ENCODE results near the gene ZNF823.
"Not testable (repeated sequence)": the region's sequence is repeated elsewhere in the genome, so short reads cannot be mapped to it uniquely, and the experiment has no call there.

ZNF823 gene

DNA sequence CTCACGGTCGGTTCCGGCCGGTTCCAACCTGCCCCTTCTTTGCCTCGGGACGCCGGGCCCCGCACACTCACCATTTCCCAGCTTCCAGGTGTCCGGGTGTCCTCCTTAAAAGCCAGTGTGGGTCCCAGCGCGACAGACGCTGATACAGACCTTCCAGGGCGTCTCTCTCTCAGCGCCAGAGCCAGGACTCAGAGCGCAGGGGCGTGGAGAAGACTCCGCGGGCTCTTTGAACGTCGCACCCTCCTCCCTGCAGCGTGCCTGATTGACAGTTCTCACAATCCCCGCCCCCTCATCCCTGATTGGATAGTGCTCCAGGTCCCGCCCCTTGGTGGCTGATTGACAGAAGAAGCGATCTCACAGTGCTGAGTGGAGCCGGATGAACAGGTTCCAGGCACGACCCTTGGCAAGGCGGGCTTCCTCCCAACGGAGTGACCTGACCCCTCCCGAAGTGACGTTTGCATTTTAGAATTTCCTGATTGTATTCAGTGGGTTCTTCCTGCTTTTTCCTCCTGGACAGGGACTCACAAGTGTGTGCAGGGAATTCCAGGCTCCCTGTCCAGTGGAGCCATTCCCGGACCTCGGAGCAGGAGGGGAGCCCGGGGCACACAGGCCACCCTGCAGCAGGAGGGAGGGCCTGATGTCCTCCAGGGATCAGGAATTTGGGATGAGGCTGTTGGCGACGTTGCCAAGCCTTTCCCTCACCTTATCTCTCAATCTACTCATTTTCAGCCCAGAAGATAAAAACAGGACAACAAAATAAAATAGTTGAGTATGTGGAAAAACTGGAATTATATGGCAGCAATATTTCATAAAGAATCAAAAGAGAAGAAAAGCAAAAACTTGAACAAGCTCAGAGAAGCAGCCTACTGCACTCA is at the start of gene ZNF823:
ZNF823 (minus strand) TSS at position 201 of the 875 bp plus-strand sequence; CDS start at position 74, 127 bp downstream.
- peak; percentile 98 for DNase-seq

DNA sequence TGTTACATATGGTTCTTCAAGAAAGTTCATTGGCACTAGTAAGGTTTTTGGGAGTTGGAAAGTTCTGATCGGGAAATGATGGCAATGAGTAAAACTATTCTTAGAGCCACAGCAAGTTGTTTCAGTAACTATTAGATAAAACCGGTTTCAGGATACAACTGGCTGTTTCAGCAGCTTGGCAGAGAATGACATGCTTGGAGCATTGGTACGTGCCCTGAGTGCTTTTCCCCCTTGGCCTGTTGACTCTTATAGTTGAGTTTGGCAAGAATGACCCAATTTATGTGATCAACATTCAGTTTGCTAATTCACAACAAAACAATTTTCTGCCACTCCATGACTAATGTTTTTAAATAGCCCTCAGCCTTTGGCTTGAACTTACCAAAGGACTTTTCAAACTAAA is 48.8 kb upstream of the ZNF823 start:
- no peak for DNase-seq

DNA sequence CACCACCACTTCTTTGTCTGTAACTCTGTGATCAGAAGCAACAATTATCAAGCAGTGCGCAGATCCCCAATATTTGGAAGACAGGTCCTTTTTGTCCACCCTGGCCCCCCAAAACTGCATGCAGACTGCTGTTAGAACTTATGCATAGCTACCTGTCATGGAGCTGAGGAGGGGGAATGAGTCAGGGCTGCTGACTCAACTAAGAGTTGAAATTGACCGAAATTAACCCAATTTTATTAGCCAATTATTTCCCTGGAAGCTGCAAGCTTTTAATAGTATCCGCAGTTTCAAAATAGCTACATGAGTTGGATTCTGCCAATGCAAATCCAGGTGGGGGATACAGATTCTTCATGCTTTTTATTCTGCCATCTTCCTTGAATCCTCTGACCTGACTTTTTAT is 45.6 kb upstream of the ZNF823 start:
- DNase-seq: no peak

GRCh38 chr19:11783767-11784166 is 45.0 kb upstream of the ZNF823 start:
- DNase-seq: no peak

- no peak for DNase-seq
These were observed 42.7 kb upstream of the ZNF823 start for GRCh38 chr19:11781295-11782057.

DNA sequence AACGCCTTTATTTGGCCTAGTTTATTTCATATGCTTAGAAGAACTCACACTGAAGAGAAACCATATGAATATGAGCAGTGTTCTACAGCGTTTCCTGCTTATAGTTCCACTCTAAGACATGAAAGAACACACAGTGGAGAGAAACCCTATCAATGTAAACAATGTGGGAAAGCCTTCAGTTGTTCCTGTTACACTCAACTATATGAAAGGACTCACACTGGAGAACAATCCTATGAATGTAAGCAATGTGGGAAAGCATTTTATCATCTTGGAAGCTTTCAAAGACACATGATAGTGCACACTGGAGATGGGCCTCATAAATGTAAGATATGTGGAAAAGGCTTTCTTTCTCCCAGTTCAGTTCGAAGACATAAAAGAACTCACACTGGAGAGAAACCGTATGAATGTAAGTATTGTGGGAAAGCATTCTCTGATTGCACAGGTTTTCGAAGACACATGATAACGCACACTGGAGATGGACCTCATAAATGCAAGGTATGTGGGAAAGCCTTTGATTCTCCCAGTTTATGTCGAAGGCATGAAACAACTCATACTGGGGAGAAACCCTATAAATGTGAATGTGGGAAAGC is 41.8 kb upstream of the ZNF823 start:
- DNase-seq: no peak

- DNase-seq: not testable (repeated sequence)
These were observed 37.9 kb upstream of the ZNF823 start for GRCh38 chr19:11776669-11777068.

DNA sequence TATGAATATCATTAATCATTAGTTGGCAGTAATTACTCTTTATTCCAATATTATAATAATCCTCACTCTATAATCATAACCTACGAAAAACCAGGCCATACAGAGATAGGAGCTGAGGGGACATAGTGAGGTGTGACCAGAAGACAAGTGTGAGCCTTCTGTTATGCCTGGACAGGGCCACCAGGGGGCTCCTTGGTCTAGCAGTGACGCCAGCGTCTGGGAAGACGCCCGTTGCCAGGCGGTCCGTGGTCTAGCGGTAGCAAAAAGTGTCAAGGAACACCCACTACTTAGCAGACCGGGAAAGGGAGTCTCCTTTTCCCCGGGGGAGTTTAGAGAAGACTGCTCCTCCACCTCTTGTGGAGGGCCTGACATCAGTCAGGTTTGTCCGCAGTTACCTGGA is 32.8 kb upstream of the ZNF823 start:
- not testable (repeated sequence) for DNase-seq

GRCh38 chr19:11769995-11770394 is 31.2 kb upstream of the ZNF823 start:
- no peak for DNase-seq

GRCh38 chr19:11767633-11768133 is 28.9 kb upstream of the ZNF823 start:
- DNase-seq: no peak

DNA sequence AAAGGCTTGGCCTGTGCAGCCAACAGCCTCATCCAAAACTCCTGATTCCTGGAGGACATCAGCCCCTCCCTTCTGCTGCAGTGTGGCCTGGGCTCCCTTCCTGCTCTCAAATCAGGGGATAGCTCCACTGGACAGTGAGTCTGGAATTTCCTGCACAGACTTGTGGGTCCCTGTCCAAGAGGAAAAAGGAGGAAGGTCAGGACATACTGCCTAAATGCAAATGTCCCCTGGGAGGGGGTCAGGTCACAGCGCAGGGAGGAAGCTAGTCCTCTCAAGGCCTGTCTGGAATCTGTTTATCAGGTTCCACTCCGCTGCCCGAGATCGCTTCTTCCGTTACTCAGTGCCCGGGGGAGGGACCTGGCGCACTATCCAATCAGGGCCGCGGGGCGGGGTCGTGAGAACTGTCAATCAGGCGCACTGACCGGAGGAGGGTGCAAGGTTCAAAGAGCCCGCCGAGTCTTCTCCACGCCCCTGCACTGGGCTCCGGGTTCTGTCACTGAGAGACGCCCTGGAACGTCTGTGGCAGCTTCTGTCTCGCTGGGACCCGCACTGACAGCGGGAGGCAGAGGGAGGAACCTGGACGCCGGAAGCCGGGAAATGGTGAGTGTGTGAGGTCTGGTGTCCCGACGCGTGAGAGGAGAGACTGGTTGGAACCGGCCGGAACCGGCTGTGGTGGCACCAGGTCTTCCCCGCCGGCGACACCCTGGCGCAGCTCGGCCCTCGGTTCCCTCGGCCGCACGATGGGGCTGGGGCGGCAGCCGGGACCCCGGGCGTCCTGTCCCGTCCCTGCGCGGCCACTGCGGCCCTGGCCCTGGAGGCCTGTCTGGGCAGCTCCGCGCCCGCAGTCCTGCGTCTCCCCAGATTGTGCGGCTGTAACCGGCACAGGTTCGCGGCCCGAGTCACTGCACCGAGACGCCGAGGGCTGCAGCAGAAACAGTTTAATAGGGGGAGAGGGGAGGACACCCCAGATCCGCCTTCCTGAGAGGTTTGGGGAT is 28.1 kb upstream of the ZNF823 start, which contains the start of gene ZNF441:
ZNF441 (plus strand) TSS at position 404 of the 995 bp plus-strand sequence; CDS start at position 598, 194 bp downstream.
- peak; percentile 63 for DNase-seq

- no peak for DNase-seq
These were observed 24.9 kb upstream of the ZNF823 start for GRCh38 chr19:11763611-11764010.

GRCh38 chr19:11763117-11763516 is 24.4 kb upstream of the ZNF823 start:
- no peak for DNase-seq

- DNase-seq: no peak
These were observed 21.1 kb upstream of the ZNF823 start for GRCh38 chr19:11759805-11760204.

DNA sequence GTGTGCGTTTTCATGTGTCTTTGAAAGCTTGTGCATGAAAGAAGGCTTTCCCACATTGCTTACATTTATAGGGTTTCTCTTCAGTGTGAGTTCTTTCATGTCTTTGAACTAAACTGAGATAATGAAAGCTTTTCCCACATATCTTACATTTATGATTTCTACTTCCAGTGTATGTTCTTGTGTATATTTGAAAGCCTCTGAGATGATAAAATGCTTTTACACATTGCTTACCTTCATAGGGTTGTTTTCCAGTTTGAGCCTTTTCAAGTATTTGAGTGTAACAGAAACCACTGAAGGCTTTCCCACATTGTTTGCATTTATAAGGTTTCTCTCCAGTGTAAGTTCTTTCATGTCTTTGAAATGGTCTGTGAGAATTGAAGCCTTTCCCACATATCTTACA is 18.2 kb upstream of the ZNF823 start:
- no peak for DNase-seq

DNA sequence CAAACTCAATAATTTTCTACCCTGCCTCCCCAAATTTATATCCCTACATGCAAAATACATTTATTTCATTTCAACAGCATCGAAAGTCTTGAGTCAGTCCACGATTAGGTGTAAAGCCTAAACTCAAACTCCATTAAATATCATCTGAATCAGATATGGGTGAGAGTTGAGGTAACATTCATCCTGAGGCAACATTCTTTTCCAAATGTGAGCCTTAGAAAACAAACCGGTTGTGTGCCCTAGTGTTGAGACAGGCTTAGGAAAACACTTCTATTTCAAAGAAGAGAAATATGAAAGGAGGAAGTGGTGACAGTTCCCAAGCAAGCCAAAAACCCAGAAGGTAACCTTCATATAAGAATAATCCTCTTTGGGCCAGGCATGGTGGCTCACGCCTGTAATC is 15.9 kb upstream of the ZNF823 start:
- no peak for DNase-seq

- no peak for DNase-seq
These were observed 13.5 kb upstream of the ZNF823 start for GRCh38 chr19:11752244-11752736.

- DNase-seq: no peak
These were observed 11.0 kb upstream of the ZNF823 start for GRCh38 chr19:11749751-11750150.

- no peak for DNase-seq
These were observed 8.5 kb upstream of the ZNF823 start for GRCh38 chr19:11747277-11747676.

DNA sequence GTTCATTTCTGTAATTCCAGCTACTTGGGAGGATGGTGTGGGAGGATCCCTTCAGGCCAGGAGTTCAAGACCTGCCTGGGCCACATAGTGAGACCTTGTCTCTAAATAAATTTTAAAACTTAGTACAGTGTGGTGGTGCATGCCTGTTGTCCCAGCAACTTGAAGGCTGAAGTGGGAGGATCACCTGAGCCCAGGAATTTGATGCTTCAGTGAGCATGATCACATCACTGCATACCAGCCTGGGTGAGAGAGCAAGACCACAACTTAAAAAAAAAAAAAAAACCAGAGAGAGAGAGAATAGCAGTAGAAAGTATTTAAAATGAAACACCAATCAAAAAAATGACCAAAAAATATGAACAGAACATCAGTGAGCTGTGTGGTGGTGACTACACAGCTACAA is 7.1 kb upstream of the ZNF823 start:
- DNase-seq: no peak

- peak; percentile 26 for DNase-seq
These were observed 591 bp downstream of the ZNF823 start for GRCh38 chr19:11737964-11738745.
